HG03039 (cell line): ENCODE results near the gene PSMD3.

ENCODE experiments used
- ATAC-seq: cut with Tn5 transposase; IDR thresholded peaks from one replicate; pipeline ENCODE4 v1.9.1; 2021; ENCODE audit warnings: mild to moderate bottlenecking, moderate library complexity; ENCODE audit not compliant: unreplicated experiment

The PSMD3 gene

DNA sequence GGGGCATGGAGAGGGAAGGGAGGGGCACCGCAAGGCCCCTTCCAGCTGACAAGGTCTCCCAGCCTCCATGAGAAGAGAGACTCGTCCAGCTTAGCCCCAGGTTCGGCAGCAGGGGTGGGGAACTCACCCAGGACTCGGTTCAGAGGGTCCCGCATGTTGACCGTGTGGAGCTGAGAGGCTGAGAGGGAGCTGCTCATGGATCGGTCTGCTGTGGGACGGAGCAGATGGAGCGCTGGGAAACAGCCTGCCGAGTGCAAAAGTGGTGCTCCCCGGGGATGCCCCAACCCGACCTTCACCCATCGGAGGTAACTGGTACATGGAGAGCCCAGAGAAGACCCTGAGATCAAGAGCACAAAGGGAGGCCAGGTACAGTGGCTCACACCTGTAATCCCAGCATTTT, 39.5 kb downstream of the PSMD3 start:
- no peak for ATAC-seq

DNA sequence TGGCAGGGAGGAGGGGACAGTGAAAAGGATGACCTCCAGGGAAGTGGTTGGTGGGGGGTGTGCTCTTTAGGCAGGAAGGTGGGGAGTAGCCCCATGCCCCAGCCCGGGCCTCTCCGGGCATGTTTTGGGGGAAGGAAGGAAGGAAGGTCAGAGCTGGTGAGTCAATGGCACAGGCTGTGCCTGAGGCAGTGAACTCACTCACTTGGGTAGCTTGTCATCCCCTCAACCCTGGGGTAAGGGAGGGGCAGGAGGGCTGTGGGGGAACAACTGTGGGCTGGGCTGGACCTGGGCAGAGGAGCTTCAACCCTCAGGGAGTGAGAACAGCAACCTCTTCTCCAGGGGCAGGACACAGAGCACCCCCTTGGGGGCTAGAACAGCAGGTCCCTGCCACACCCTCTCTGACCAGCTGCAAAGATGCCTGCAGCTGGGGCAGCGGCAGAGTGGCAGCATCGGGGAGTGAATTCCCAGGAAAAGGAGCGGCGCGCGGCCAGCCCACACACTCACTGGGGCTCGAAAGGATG, 40.9 kb downstream of the PSMD3 start:
- no peak for ATAC-seq

DNA sequence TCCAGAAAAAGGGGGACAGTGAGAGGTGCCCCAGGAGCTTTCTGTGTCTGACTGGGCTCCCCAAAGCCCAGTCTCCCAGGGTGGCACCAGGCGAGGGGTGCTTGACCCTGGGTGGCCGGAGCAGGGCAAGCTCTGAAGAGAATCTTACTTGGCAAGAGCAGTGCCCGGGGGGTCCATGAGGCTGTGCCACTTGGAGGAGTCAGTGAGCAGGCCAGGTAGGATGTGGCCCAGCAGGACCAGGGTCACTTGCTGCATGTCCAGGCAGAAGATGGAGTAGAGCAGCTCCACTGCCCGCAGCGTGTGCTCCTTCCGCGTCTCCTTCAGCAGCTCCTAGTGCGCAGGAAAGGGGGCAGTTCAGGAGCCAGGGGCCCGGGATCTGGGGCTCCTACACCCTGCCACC, 41.9 kb downstream of the PSMD3 start:
- ATAC-seq = no peak

DNA sequence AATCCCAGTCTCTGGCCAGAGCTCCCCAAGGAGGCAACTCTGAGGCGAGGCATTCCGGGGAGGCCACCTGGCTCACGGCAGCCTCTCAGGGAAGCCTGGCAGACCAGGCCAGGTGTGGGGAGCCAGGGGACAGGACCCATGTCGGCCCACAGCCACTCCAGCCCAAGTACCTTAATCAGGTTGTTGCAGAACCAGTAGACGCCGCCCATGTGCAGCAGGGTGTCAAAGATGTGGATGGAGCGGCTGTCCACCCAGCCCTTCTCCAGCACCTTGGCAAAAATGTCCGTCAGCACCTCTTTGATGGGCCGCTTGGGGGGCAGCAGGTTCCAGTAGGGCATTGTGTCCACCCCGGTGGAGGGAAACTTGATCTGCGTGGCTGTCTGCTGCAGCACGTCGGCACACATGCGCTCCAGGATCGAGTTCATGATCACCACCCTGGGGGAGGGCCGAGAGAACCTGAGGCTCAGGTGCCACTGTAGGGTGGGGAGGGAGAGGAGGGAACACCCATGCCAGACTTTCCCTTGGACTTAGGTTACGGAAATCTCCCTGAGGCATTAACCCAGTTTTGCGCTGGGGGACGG, 42.4 kb downstream of the PSMD3 start:
- ATAC-seq = no peak

DNA sequence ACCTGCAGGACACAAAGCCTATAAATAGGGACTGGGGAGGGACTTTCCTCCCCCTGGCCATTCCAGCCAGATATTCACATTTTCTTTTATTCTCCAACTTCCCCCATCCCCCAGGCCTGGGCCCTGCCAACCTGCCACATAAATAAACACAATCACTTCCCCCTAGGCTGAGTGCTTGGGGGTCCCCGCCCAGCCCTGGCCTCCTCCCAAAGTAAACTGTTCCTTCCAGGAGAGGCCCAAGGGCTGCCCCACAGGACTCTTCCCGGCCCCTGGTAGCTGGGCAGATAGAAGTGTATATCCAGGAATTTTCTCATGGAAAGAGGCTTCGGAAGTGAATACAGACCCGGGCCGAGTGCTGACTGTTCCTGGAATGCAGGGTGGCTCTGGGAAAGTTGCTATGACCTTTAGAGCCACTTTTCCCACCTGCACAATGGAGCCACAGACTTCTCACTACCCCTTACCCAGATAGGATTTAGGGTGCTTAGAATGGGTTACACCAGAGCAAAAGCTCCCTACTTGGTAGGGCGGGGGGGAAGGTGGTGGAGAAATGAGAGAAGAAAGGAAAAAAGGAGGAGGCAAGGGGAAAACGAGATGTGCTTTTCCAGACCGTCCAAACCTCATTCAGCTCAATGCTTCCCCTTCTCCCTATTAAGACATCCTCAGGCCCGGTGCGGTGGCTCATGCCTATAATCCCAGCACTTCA, 43.1 kb downstream of the PSMD3 start:
- ATAC-seq = no peak

DNA sequence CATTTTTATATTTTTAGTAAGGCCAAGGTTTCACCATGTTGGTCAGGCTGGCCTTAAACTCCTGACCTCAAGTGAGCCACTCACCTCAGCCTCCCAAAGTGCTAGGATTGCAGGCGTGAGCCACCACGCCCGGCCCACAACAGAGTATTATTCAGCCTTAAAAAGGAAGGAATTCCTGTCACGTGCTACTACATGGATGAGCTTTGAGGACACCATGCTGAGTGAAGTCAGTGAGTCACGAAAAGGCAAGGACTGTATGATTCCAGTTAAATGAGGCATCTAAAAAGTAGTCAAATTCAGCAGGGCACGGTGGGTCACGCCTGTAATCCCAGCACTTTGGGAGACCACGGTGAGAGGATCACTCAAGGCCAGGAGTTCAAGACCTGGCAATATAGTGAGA, 44.3 kb downstream of the PSMD3 start:
- no peak for ATAC-seq

DNA sequence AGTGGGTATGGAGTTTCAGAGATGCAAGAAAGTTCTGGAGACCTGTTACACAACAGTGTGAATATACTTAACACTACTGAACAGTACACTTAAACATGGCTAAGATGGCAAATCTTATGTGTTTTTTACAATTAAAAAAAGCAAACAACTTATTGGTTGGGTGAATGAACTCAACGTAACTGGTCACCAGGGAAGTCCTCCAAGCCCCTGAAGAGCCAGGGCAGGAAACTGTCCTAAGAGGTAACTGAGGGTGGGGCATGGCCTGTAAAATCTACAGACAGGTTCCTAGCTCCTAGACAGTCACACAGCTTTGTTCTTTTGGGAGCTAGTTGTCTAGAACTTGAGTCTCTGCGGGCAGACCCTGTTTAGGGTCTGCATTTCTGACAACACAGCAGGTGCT, 45.0 kb downstream of the PSMD3 start:
- no peak for ATAC-seq

DNA sequence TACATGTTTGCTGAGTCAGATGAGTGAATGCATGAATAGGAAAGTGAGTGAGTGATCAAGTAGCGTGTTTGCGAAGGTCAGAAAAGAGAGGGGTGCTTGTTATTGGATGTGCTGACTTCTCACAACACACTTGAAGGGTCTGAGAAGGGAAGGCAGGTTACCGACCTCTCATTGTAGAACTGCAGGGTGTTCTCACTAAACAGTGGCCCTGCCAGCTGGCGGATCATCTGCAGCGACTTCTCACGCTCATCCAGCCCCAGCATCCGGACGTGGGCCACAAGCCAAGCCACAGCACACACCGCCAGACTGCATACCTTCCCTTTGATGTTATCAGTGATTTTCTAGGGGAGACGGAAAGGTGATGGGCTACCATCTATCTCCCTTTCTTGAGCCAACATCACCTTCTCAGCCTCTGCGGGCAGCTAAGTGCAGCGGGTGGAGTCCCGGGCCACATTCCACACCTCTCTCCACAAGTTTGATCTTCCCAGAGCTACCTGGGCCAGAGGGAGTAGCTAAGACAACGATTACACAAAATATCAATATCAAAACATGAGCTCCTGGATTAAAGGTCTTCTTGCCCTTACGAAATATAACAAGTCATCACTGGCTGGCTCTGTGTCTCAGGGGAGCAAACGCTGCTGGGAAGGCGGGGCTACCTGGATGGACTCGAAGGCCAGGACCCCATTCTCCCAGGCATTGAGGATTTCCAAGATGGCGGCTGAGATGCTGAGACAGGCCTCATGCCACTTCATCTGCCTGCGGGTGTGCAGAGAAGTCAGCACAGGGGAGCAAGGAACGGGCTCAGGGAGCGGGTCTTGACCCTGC, 45.6 kb downstream of the PSMD3 start:
- no peak for ATAC-seq

DNA sequence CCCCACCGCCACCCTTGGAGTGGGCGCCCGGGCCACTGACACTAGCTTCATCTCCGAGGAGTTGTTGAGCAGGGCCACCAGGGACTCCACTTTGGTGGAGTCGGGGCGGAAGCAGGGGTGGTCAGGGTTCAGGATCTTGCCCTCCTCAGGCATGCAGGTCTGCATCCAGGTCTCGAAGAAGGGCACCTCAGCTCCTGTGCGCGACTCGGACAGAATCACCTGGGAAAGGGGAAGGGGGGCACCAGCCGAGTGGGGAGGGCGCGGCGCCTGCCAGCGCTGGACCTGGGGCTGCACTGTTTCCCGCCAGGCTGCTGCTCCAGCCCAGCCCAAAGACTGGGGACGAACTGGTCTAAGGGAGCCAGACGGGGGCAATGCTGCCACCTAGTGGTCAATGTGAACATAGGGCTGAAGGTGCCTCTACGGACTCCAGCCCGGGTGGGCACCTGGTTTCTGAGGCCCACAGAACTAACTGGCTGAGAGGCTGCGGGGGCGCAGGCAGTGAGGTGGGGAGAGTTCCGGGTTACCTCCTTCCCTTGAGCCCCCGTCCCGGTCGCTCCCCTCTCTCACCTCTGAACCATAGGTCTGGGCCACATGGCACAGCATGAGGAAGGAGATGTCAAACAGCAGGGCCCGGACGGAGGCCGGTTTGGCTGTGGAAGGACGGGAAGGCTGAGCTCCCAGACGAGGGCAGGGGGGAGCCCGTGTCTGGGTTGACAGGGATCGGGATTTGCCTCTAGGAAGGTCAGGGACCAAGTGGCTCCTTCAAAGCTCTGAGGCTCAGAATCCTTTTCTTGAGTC, 46.4 kb downstream of the PSMD3 start:
- no peak for ATAC-seq

DNA sequence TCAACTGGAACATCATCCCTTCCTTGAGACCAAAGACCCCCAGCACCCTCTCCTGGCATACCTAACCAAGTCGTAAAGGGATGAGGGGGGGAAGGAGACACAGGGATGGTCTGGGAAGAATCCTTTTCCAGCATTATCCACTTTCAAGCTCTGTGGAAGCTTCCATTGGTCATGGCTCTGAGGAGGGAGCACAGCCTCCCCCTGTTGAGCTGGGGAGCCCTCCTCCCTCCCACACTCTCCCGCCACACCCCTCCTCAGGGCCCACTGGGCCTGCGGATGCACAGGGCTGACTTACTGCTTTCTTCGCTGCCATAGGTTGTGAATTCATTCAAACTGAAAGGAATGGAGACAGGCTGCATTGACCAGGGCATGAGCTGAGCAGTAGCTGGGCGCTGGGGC, 47.0 kb downstream of the PSMD3 start:
- no peak for ATAC-seq

DNA sequence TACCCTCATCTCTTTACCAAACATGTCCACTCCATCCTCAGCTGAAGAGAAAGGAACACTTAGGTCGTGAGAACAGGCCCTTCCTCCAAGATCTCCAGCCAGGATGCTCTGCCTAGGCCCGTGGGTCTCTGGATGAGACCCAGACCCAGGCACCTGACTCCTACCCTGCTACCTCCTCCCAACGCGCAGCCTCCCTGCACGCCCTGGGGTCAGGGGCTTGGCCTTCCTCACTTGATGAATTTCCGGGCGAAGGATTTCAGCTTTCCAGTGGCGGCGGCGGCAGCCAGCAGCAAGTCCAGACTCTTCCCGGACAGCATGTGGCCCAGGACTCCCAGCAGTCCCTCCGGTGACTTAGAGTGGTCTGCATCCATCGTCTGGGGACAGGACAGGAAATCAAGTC, 48.0 kb downstream of the PSMD3 start:
- ATAC-seq = no peak

DNA sequence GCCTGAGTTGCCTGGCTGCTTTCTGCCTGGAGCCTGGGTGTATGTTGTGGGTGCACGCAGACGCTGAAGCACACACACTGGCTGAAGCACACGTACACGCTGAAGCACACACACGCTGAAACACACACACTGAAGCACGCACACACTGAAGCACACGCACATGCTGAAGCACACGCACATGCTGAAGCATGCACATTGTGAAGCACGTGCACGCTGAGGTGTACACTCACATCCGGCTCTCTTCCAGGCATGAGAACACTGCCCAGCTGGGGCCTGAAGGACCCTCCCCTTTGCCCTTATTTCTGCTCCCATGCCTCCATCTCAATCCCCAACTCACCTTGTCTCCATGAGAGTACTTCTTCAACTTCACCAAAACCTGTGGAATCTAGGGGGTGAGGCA, 51.1 kb downstream of the PSMD3 start:
- no peak for ATAC-seq

DNA sequence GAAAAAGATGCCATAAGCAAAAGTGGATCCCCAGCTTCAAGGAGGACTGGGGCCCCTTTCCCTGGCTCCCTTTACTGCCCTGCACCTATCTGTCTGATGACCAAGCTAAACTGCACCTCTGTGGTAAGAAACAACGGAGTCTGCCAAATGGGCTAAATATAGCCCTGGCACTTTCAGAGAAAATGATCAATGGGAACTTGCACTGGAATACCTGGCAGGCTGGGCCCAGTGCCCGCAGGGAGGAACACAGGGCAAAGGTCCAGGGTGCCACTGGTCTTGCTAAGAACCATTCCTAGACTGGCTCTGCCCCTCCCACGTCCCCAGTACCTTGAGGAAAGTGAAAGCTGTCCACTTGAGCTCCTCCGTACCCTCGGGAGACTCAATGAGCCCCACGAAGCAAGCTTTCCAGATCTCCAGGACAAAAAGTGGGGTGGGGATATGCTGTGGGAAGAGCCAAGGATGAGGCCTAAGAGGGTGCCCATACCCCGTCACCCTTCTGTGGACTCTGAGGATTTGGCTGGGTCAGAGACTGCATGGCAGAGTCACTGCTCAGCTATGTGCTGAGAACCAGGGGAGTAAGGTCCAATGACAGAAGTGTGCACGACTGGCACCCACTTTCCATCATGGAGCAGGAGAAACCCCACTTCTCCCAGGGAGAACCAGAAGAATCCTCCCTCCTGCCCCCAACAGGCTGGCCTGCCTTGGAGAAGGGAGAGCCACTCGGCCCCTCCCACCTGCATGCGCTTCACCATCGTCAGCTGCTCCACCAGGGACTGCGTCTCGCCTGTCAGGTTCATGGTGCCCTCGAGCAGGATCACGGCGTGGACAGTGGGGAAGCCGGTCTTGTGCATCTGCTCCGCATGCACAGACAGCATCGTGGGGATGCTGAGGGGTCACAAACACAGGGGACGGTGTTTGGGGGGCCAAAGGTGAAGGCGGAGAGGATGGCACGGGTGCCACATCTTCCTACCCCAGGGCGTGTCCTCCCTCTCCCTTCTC, 52.0 kb downstream of the PSMD3 start:
- ATAC-seq = no peak

DNA sequence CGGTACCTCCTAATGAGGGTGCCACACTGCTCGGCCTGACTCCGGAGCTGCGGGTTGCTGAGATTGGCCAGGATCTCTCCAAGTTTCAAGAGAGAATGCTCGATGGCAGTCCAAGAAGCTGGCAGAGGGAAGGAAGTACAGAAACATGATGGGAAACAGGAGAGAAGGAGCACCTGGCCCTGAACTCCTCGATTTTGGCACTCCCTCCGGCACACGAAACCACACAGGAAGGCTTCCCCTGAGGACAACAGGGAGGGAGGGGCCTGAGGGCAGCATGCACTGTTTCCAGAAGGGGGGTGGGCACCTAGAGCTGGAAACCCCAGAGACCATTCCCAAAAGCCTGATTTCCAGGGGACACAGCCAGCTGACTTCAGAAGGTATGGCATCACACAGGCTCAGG, 52.7 kb downstream of the PSMD3 start:
- no peak for ATAC-seq

DNA sequence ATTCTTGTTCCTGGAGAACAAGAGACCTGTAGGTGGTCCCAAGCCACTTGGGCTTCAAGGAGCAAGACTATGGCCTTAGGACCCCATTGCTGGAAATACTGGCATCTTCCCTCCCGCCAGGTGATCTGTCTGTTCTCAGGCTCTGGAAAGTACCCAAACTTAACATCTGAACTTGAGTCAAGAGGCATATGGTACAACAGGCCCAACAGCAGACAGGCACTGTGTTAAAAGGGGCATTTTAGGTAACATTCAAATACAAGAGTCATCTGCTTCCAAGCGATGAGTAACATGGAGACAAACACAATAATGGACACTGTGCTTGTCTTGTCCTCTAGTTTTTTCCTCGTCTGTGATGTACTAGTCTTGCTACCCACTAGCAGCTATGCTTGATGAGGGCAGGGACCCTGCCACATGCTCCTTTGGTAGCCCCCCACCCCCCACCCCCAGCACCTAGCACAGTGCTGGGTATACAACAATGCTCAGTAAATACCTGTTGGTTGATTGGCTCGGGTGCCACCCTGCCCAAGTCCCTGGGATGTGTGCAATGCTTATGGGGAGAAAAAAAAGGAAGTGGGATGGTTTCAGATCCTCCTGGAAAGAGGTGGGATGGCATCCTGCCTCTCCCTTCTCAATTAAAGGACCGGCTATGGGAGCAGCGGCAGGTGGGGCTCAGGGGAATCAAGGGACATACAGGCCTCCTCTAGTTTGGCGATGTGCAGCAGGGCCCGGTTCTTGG, 54.0 kb downstream of the PSMD3 start:
- ATAC-seq = no peak

DNA sequence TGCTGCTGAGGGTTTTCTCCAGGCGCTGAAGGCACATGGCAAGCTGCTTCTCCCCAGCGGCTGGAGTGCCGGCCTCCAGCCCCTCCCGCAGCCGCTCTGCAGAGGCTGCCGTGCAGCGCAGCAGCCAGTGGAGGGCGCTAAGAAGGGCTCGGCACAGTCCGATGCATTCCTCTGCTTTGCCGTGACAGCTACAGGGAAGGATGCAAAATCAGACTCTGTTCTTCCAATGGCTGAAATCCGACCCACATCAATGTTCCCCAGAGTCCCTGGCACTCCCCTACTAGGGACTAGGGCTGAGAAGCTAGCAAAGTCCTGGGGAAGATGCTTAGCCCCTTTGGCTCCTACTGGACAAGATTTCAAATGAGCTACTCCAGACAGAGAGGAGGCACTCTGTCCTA, 54.6 kb downstream of the PSMD3 start:
- ATAC-seq = no peak

DNA sequence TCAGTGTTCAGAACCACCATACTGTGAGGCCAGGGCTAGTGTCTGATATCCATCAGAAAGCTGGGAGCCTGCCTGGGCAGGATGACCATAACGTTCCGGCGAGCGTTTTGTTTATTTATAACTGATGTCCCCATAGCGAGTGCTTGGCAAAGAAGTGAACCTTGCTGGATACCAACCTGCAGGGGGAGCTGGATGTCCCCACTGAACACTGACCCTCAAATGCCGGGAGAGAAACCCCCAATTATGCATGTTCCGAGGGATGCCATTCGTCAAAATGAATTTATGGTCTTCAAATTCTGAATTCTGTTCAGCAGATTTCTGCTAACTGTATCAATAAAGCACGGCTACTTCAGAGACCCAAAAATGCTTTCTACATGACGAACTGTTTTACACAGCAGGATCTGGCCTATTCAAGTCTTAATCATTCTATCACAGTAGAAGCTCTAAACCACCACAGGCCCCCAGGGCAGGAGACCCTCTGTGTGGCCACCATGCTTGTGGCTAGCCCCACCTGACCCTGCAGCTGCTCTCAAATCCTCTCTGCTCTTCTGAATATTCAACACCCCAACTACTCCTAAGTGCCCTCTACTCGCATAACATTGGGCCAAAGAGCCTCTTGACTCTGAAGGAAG, 58.4 kb downstream of the PSMD3 start:
- ATAC-seq = no peak

DNA sequence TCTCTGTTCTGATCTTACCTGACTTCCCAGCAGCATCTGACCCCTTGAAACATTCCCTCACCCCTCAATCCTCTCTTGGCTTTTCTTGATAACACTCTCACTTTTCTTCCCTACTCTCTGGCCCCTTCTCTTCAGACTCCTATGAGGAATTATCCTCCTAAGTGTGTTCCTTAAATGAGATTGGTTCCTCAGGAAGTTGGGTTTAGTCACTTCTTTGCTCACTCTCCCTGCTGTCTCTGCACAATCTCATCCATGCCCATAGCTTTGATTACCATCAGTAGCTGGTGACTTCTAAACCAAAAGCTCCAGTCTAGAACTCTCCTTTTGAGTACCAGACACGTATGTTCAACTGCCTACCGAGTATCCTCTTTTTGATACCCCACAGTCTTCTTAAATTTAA, 60.6 kb downstream of the PSMD3 start:
- ATAC-seq = no peak
